GM21390 (cell line): Measurements from ENCODE around the gene PCCA.
"Not testable (repeated sequence)": the region's sequence is repeated elsewhere in the genome, so short reads cannot be mapped to it uniquely, and the experiment has no call there.

Source experiments
- ATAC-seq: cut with Tn5 transposase; IDR thresholded peaks from one replicate; pipeline ENCODE4 v1.9.1; 2021; ENCODE audit not compliant: unreplicated experiment

The PCCA gene

DNA sequence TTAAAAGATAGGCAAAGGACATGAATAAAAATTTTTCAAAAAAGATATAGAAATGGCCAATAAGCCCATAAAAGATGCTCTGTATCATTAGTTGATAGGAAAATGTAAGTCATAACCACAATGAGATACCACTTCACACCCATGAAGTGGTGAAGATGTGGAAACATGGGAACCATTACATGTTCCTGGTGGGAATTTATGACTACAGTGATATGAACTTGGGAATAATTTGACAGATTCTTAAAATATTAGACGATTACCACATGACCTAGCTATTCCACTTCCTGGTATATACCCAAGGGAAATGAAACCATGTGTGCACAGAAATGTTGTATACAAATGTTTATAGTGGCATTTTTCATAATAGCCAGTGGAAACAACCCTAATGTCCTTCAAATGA is 267.5 kb downstream of the PCCA start:
- no peak for ATAC-seq

DNA sequence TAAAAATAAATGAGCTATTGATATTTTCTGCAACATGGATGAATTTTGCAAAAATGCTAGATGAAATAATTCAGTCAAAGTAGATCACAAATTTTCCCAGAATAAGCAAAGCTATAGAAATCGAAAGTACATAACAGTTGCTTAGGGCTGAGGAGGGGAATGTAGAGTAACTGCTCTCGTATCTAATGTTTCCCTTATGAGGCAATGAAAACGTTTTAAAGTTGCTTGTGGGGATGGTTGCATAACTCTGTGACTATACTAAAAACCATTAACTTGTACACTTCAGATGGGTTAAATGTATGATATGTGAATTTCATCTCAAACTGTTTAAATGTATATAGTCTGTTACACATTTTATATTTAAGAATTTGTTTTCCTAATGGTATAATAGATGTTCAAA is 268.0 kb downstream of the PCCA start:
- no peak for ATAC-seq

DNA sequence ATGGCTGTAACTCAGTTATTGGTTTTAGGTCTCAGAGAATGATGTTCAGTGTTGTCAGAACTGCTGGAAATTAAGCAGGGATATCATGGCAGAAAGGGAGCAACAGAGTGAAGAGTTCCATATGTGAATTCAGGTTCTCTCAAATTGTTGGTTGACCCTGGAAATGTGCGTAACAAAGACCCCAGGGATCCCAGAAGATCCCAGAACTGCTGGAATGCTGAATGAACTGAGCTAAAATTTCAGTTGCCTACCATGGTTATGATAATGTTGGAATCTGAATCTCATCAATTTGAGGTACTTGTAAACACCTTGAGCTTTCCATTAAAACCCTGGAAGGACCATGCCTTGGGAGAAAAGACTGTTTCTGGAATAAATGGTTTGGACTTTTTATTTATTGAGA is 268.9 kb downstream of the PCCA start:
- no peak for ATAC-seq

DNA sequence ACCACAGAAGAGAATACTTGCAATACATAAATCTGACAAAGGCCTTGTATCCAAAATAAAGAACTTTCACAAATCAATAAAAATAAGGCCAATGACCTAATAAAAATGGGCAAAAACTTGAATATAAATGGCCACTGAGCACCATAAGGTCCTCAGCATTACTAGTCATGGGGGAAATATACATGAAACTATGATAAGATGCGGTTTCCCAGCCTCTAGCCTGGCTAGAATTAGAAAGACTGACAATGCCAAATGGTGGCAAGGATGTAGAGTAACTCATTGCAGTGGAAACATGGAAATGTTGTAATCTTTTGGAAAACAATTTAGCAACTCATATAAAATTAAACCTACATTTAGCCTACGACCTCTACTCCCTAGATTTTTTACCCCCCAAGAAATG is 272.6 kb downstream of the PCCA start:
- no peak for ATAC-seq

DNA sequence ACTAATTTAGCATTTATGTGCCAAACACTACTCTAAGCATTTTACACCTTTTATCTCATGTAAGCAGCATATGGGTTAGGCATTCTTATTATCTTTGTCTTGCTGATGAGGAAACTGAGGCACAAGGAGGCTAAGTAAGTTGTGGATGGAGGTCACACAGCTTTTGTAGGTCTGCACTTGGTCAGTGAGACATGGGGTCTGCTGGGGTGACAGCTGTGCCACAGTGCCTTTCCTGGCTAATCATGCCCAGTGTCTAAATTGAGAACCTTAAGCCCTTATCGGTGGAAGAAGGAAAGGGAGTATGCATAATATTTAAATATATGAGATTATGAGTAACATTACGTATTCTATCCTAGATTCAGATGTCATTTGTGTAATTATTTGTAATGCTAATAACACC is 273.5 kb downstream of the PCCA start:
- no peak for ATAC-seq

DNA sequence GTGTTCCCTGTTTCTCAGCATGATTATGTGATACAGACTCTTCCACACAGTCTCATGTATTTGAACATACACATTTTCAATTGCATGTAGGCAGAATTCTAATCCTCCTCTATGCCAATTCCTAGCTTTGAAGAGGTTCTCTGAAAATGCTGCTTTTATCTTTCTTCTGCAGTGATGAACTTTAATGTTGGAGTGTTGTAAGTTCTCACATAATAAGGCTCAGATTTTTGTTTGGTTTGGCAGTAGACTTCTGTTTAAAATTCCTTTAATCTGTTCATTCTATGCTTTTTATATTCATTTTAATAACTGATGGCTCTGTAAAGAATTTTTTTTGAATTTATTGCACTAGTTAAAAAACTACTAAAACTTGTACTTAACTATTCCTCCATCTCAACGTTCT is 273.9 kb downstream of the PCCA start:
- no peak for ATAC-seq

DNA sequence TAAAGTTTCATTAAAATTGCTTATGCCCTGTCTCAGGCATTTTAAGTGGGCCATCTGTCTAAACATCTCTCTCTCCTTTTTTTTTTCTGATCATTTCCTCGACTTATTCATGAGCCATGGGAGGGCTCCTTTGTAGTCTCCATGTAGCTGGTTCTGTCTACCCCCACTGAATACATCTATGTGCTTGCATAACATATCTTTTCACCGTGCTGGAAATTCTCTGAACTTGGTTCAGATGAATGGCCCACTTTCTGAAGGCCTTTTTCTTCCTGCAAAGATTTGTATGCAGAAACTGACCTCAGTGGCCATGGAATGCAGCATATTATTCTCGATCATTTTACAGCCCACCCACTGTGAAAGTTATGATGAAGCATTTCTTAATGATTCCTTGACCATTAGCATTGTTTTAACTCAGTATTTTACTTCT is 274.4 kb downstream of the PCCA start:
- no peak for ATAC-seq

DNA sequence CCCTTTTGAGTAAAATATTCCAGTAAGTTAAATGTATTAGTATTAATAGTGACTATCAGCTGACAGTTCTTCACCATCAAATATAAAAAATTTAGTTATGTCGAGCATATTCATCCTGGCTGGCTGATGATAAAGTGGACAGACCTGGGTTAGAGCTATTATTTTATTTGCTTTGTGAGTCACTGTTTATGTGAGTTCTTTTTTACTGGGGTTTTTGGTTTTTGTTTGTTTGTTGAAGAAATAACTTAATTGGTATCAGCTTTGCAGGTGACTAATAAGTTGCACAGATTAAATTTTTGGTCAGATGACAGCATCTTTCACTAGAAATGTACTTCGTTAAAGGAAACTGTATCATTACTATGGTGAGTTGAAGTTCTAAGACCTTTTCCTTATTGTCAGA is 275.0 kb downstream of the PCCA start:
- ATAC-seq: no peak

DNA sequence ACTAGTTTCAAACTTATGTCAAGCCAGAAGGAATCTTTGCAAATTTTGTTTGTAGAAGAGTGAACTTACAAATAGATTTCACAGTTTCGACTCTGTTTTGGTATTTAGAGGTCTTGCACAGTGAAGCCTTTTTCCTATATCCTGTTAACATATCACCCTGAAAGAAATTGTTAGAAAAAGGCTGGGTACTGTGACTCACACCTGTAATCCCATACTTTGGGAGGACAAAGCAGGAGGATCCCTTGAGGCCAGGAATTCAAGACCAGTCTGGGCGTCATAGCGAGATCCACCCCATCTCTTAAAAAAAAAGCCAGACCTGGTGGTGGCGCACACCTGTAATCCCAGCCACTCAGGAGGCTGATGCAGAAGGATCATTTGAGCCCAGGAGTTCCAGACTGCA is 275.7 kb downstream of the PCCA start:
- no peak for ATAC-seq

DNA sequence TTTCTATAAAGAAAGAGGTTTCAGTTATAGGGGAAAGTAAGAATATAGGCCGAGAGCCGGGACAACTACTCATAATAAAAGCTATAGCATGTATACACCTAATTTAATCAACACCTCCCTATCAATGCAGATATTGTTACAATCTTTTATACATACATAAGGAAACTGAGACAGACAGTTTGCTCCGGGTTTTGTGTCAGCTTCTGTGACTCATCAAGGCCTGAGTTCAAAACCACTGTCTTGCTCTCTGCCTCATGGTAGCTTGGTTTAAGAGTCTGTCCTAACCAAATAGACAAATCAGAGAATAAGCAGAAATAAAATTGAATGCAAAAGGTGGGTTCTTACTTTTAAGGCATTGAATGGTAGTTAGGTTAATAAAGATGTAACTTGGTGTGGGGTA is 276.8 kb downstream of the PCCA start:
- no peak for ATAC-seq

DNA sequence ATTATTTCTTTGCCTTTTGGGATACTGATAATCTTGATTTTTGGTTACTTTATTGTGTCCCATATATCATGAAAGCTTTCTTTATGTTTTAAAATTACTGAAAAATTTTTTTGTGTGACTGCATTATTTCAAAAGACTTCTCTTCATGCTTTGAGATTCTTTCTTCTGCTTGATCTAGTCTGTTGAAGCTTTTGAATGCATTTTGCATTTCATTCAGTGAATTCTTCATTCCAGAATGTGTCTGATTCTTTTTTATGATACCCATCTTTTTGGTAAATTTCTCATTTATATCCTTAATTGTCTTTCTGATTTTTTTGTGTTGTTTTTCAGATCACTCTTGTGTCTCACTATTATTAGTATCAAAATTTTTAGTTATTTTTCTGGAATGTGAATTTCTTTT is 289.6 kb downstream of the PCCA start:
- ATAC-seq: no peak

DNA sequence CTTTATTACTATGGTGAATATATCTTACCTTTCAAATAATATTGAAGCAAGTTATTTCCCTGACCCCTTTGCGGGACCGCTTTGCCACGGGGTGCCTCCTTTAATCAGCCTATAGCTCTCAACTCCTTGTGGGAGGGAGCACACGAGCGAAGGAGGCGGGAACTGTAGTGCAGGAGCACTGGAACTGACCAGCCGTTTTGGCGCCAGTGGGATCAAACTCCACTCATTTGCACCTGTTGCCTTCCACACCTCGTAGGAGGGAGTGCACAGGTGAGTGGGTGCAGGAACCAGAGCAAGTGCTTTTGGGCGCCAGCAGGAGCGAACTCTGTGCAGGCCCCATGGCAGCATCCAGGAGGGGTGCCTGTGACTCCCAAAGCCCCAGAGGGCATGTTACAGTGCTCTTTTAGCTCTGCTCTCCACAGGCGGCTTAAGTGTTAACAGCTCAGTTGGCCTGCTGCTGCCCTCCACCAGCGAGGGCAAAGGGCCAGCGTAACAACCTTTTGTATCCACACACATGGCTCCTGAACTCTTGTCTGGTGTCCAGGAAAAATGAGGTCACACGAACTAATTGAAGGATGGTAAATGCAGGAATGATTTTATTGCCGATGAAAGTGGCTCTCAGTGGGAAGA is 292.8 kb downstream of the PCCA start:
- no peak for ATAC-seq

DNA sequence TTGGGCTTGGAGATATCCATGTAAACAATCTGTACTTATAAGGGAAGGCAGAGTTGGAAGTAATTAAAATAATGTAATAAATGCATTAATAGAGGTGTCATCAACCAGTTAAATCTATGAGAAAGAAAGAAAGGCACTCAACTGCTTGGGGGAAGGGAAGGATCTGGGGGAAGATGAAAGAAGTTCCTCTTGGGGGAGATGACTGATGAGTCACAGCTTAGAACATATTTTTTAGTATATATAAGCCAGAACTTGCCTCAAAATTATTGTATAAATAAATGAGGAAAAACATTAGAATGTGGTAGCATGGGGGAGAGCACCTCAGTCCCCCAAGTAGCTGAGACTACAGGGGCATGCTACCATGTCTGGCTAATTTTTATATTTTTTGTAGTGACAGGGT is 293.9 kb downstream of the PCCA start:
- no peak for ATAC-seq

DNA sequence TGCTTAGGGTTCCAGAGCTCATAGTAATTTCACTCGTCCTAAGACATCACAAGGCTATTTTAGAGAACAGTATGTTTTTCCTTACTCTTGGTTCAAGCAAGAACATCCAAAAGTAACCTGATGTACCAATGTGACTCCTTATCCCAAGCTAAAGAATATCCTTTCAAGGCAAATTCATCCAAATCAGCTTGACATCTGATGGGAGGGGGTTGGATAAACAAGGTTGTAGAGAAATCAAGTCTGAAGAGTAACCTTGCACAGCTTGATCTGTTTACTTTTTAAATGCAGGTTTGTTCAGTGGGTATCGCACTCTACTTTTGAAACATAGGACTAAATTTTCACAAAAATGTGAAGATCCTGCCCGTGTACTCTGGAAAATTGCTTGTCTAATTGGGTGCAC is 298.5 kb downstream of the PCCA start:
- no peak for ATAC-seq

DNA sequence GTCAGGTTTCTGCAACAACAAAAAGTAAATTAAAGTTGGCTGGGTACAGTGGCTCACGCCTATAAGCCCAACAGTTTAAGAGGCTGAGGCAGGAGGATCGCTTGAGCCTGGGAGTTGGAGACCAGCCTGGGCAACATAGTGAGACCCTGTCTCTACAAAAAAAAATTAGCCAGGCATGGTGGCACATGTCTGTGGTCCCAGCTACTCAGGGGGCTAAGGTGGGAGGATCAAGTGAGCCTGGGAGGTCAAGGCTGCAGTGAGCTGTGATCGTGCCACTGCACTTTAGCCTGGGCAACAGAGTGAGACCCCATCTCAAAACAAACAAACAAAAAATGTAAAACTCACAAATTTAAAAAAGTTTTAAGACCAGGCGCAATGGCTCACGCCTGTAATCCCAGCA is 299.3 kb downstream of the PCCA start:
- not testable (repeated sequence) for ATAC-seq

DNA sequence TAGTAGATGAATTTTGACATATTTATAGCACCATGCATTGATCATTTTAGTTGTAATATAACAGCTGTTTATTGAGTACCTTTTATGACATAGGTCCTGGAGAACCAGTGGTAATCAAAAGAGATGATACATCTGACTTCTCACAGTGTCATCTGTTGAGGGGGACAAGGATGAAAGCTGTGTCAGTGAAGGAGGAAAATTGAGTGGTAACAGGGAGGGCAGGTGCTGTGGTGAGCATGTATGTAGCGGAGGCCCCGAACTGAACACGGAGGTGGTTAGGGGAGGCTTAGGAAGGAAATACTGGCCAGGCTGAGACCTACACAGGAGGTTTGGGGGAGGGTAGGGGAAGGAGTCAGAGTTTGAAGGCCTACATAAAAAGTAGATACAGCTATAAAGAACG is 300.0 kb downstream of the PCCA start:
- no peak for ATAC-seq

DNA sequence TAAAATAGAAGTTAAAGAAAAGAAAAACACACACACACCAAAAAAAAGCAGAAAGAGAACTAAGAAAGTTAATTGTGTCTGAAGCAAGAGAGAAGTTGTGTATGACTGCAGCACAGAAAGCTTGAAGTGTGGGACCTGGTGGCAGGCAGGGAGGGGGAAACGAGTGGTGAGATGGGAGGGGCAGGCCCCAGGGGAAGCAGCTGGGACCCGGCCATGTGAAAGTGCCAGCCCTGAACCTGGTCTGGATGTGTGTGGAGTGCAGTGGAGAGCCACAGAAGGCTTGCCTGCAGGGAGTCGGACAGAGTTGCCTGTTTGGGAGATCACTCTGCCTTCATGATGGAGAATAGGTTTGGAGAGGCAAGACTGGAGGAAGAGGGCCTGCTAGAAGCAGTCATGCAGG is 300.7 kb downstream of the PCCA start:
- no peak for ATAC-seq

DNA sequence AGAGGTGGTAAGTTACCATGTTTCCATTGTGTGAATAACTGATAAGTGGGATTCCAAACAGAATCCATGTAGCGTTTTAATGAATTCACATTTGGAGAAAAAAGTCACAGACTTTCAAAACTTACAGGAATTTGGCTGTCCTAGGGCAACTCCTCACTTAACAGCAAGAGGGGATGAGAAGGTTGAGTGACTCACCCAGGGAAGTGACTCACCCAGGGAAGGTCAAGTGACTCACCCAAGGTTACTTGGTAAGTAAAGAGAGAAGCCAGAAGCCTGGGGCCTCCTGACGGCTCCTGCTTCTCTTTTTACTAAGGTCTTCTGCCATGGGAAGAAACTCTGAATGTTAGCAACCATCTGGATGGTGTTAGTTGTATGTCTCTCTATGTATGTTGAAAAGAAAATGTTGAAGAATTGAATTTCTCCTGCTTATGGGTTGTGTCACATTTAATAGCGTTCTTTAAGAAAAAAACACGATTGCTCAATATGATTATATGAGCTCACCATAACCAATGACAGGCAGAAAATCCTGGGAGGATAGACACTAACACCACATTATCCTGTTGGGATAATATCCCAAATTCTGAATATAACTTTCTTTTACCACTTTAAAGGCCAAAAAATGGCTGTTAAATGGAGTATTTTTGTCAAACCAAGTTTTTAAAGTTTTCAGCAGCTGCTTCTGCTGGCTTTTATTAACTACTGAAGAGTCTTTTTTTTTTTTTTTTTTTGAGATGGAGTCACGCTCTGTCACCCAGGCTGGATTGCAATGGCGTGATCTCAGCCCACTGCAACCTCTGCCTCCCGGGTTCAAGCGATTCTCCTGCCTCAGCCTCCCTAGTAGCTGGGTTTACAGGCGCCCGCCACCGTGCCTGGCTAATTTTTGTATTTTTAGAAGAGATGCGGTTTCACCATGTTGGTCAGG is 304.1 kb downstream of the PCCA start:
- ATAC-seq: peak; percentile 42

DNA sequence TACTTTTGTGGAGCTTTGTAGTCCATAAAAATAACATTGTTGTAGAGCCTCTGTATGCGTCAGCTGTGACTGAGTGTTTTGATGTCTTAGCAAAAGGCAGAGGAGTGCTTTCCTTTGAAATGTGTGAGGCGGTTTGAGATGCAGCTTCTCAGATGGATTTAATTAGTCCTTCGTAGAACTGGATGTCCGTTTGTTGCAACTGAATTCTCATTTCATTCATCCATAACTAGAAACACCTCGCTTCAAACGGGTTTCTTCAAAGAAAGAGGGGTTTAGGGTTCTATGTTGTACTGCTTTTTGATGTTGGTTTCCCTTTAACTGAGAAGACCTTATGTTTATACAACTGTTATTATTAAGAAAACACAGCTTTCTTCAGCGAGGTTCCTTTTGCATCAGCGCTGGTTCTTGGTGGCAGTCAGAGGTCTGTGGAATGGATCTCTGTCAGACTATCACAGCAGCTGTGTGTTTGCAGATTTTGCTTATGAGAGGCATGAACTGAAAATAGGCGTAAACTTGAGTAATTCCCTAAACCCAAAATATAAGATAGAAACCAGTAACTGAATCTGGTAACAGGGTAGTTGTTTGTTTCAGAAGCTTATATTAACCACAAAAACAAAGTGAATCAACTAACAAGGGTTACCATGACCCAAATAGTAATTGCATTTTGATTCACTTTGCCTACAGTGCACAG is 305.3 kb downstream of the PCCA start:
- ATAC-seq: peak; percentile 93

DNA sequence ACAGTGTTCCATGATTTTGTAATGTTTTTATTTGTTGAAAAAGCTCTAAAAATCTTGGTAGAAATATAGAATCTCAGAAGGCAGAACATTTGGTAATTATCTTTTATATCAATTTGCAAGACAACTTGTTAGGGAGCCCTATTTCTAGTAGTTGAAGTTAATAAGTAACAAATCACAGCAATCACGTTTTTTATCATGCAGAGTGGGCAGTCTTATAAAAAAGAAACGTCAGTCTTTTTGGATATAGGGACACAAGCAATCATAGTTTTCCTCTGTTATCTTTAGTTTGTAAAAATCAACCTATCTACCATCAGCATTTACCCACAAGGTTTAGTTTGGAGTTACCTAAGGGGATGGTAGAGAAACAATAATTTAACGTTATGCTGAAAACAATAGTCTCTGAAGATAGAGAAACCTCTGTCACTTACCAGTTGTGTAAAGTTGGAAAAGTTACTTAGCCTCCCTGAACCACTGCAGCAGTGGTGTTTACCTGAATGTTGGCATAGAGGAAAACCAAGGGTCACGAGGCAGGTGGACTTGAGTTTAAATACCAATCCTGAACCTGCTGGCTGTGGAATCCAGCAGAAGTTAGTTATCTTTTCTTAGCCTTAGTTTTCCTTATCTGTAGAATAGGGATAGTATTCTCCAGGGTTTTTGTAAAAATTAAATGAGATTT is 306.9 kb downstream of the PCCA start:
- ATAC-seq: no peak

DNA sequence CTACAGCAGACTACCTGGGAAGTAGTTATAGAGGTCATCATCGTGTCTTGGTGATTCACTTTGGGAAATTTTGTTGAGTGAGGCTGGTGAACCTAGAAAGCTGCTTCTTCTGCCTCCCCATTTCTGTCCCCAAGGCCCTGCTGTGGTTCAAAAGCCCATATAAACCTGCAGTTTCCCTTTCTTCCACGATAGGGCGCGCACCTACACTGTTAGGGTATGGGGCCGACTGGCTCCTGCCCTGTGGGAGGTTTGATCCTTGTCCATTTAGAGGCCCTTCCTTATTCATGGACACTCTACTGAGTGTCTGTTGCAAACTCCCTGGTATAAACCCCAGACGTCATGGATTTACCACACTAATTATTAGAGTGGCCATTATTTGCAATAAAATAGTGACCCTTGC is 307.9 kb downstream of the PCCA start:
- ATAC-seq: no peak
